Measurements from ENCODE around the gene MS4A13. TPM values are rescaled to one million over a fixed set of nuclear protein-coding genes. Genes with fewer than 3 reads are reported as not detected.
"Not testable (repeated sequence)": the region's sequence is repeated elsewhere in the genome, so short reads cannot be mapped to it uniquely, and the experiment has no call there.

The MS4A13 gene
- polyA plus RNA-seq, 1 experiment, result not detected

- POLR2A ChIA-PET, result no interaction called here
- CTCF ChIA-PET, result interaction anchor here (0.6 kb wide), 1 partner anchor 83 kb away, joined by 3 read pairs; no protein-coding TSS in a partner anchor
- TF ChIP-seq CTCF (IDR thresholded peaks at IDR 0.05; ENCODE audit: insufficient read depth, low read depth, low read length), result no peak
Measured at GRCh38 chr11:60500276-60500910, 14.8 kb upstream of the MS4A13 start.

GRCh38 chr11:60502221-60502775 is 12.9 kb upstream of the MS4A13 start:
- Histone ChIP-seq H3K27me3 (ENCODE audit: control insufficient read depth, insufficient read depth, low read length) (no peaks in the 10 kb centered on the region), H3K4me3 (ENCODE audit: low read depth, low read length) (no peak overlapping the region), H3K36me3 (ENCODE audit: control insufficient read depth, insufficient read depth, low read length) (no peaks in the 10 kb centered on the region)
- TF ChIP-seq CTCF (IDR thresholded peaks at IDR 0.05; ENCODE audit: insufficient read depth, low read depth, low read length), result no peak
- CTCF ChIA-PET, result no interaction called here
- DNase-seq (ENCODE audit: low read depth), result no peak
- POLR2A ChIA-PET, result no interaction called here

More at GRCh38 chr11:60500276-60500910, 14.8 kb upstream of the MS4A13 start:
- peak; percentile 3 for DNase-seq (ENCODE audit: low read depth)
- no peaks in the 10 kb centered on the region for H3K36me3 ChIP-seq (ENCODE audit: control insufficient read depth, insufficient read depth, low read length)
- H3K4me3 ChIP-seq (ENCODE audit: low read depth, low read length), result no peak overlapping the region
- no peaks in the 10 kb centered on the region for H3K27me3 ChIP-seq (ENCODE audit: control insufficient read depth, insufficient read depth, low read length)

- POLR2A ChIA-PET, result no interaction called here
Measured at GRCh38 chr11:60504219-60504905, 10.8 kb upstream of the MS4A13 start.

GRCh38 chr11:60509609-60510008 is 5.6 kb upstream of the MS4A13 start:
- H3K36me3 ChIP-seq (ENCODE audit: control insufficient read depth, insufficient read depth, low read length); DNase-seq (ENCODE audit: low read depth); POLR2A ChIA-PET; CTCF ChIA-PET; H3K27me3 ChIP-seq (ENCODE audit: control insufficient read depth, insufficient read depth, low read length); H3K4me3 ChIP-seq (ENCODE audit: low read depth, low read length): not testable (repeated sequence)

More at GRCh38 chr11:60504219-60504905, 10.8 kb upstream of the MS4A13 start:
- CTCF ChIA-PET, result no interaction called here
- no peaks in the 10 kb centered on the region for H3K36me3 ChIP-seq (ENCODE audit: control insufficient read depth, insufficient read depth, low read length)
- no peak for DNase-seq (ENCODE audit: low read depth)
- TF ChIP-seq CTCF (IDR thresholded peaks at IDR 0.05; ENCODE audit: insufficient read depth, low read depth, low read length), result no peak
- no peaks in the 10 kb centered on the region for H3K27me3 ChIP-seq (ENCODE audit: control insufficient read depth, insufficient read depth, low read length)
- H3K4me3 ChIP-seq (ENCODE audit: low read depth, low read length), result no peak overlapping the region

GRCh38 chr11:60510209-60510608 is 5.0 kb upstream of the MS4A13 start:
- H3K36me3 ChIP-seq (ENCODE audit: control insufficient read depth, insufficient read depth, low read length); POLR2A ChIA-PET; DNase-seq (ENCODE audit: low read depth); CTCF ChIA-PET; H3K4me3 ChIP-seq (ENCODE audit: low read depth, low read length); H3K27me3 ChIP-seq (ENCODE audit: control insufficient read depth, insufficient read depth, low read length): not testable (repeated sequence)

GRCh38 chr11:60511393-60511792 is 3.8 kb upstream of the MS4A13 start:
- DNase-seq (ENCODE audit: low read depth), result no peak
- ChIA-PET CTCF (no interaction called here), POLR2A (no interaction called here)

More at GRCh38 chr11:60511393-60511792, 3.8 kb upstream of the MS4A13 start:
- H3K27me3 ChIP-seq (ENCODE audit: control insufficient read depth, insufficient read depth, low read length), result no peaks in the 10 kb centered on the region
- no peaks in the 10 kb centered on the region for H3K36me3 ChIP-seq (ENCODE audit: control insufficient read depth, insufficient read depth, low read length)
- no peak overlapping the region for H3K4me3 ChIP-seq (ENCODE audit: low read depth, low read length)
- no peak for TF ChIP-seq CTCF (IDR thresholded peaks at IDR 0.05; ENCODE audit: insufficient read depth, low read depth, low read length)
